OCI-LY3 (cell line): ENCODE results near the gene ABCB4.

ENCODE experiments used
- CTCF ChIP-seq: fragments of 200-600, 300-600 bp; sonication (generic); IDR thresholded peaks from 2 replicates; pipeline ENCODE4 v1.5.1; 2014; ENCODE audit warnings: antibody characterized with exemption, low read length, low read depth
- EZH2phosphoT487 ChIP-seq: fragments of 200-600 bp; shearing (Covaris generic); IDR thresholded peaks from 2 replicates; pipeline ENCODE4 v1.6.1; 2018; ENCODE audit warnings: antibody characterized with exemption, mixed run types, low read depth

DNA sequence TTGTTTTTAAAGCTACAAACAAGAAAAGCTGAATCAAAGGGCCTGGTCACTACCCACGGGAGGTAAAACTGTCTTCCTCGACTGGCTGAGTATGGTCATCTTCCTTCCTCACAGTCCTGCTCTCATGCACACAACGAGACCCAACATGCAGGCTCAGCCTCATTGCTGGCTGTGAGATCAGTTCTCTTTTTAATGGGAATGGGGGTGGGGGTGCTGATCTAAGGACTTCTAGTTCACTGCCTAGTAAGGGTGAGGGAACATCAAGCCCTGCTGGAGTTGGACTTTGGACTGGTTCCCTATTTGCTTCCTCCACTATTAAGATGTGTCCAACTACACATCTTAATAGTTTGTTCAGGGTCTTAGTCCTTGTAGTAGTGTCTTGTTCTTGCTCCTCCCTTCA is 48.2 kb downstream of the ABCB4 start:
- no peak for TF ChIP-seq CTCF
- TF ChIP-seq EZH2phosphoT487: no peak
